ENCODE measurements around the gene PTX3.

PTX3 gene

GRCh38 chr3:157392104-157392503, 44.5 kb upstream of the PTX3 start:
- H3K27me3 ChIP-seq (ENCODE audit: insufficient read depth, low read length): no peaks in the 10 kb centered on the region
- H4K91ac ChIP-seq (ENCODE audit: low read depth, low read length): no peak overlapping the region
- no peaks in the 10 kb centered on the region for H3K4me1 ChIP-seq (ENCODE audit: control insufficient read depth in 1 of 2, insufficient read depth in 2 of 2, low read length in 2 of 2)
- no peak overlapping the region for H3K27ac ChIP-seq (ENCODE audit: low read depth, low read length)
- DNase-seq: no peak
- H2AFZ ChIP-seq (ENCODE audit: insufficient read depth, low read length, poor library complexity): no peak overlapping the region
- H3K79me2 ChIP-seq (ENCODE audit: control insufficient read depth, insufficient read depth, low read length, poor library complexity): no peaks in the 10 kb centered on the region
- H3K14ac ChIP-seq (ENCODE audit: low read length): no peak overlapping the region
- peaks cover 2% of the 10 kb centered on the region for H3K9me3 ChIP-seq (ENCODE audit: insufficient read depth, low read depth, low read length)
- no peak overlapping the region for H2BK12ac ChIP-seq (ENCODE audit: low read length)
- H3K79me1 ChIP-seq (ENCODE audit: low read length): no peaks in the 10 kb centered on the region
- no peak overlapping the region for H3K4me2 ChIP-seq (ENCODE audit: low read length)
- H3K18ac ChIP-seq (ENCODE audit: low read length): no peak overlapping the region
- no peak overlapping the region for H4K8ac ChIP-seq (ENCODE audit: low read depth, low read length)
- H2AK5ac ChIP-seq (ENCODE audit: low read length): no peak overlapping the region
- no peak overlapping the region for H2BK5ac ChIP-seq (ENCODE audit: low read depth, low read length, poor library complexity)
- H3K23ac ChIP-seq (ENCODE audit: low read length): no peak overlapping the region
- H4K12ac ChIP-seq (ENCODE audit: low read depth, low read length): no peak overlapping the region
- H3K9ac ChIP-seq (ENCODE audit: low read length): no peak overlapping the region
- H3K4me3 ChIP-seq (ENCODE audit: low read depth, low read length): no peak overlapping the region
- WGBS (ENCODE audit: extremely low coverage, insufficient coverage, insufficient read length): no CpG with 5 or more reads among the region's 4 CpGs
- no peak overlapping the region for H3K4ac ChIP-seq (ENCODE audit: low read depth, low read length)
- H3K36me3 ChIP-seq (ENCODE audit: control insufficient read depth in 1 of 2, insufficient read depth in 2 of 2, low read length in 2 of 2): no peaks in the 10 kb centered on the region
- no peak overlapping the region for H2BK120ac ChIP-seq (ENCODE audit: insufficient read depth, low read length, poor library complexity)

GRCh38 chr3:157393113-157393512, 43.5 kb upstream of the PTX3 start:
- Histone ChIP-seq H4K8ac (ENCODE audit: low read depth, low read length) (no peak overlapping the region), H3K79me1 (ENCODE audit: low read length) (no peaks in the 10 kb centered on the region), H2BK12ac (ENCODE audit: low read length) (no peak overlapping the region), H3K18ac (ENCODE audit: low read length) (no peak overlapping the region), H3K4me3 (ENCODE audit: low read depth, low read length) (no peak overlapping the region), H3K27ac (ENCODE audit: low read depth, low read length) (no peak overlapping the region), H3K27me3 (ENCODE audit: insufficient read depth, low read length) (no peaks in the 10 kb centered on the region), H3K9ac (ENCODE audit: low read length) (no peak overlapping the region), H3K4ac (ENCODE audit: low read depth, low read length) (no peak overlapping the region), H4K12ac (ENCODE audit: low read depth, low read length) (no peak overlapping the region), H3K23ac (ENCODE audit: low read length) (no peak overlapping the region), H3K4me1 (ENCODE audit: control insufficient read depth in 1 of 2, insufficient read depth in 2 of 2, low read length in 2 of 2) (no peaks in the 10 kb centered on the region), H2AFZ (ENCODE audit: insufficient read depth, low read length, poor library complexity) (no peak overlapping the region), H3K14ac (ENCODE audit: low read length) (no peak overlapping the region), H2BK5ac (ENCODE audit: low read depth, low read length, poor library complexity) (no peak overlapping the region), H2AK5ac (ENCODE audit: low read length) (no peak overlapping the region), H3K4me2 (ENCODE audit: low read length) (no peak overlapping the region), H4K91ac (ENCODE audit: low read depth, low read length) (no peak overlapping the region), H2BK120ac (ENCODE audit: insufficient read depth, low read length, poor library complexity) (no peak overlapping the region), H3K36me3 (ENCODE audit: control insufficient read depth in 1 of 2, insufficient read depth in 2 of 2, low read length in 2 of 2) (no peaks in the 10 kb centered on the region), H3K9me3 (ENCODE audit: insufficient read depth, low read depth, low read length) (peaks cover 2% of the 10 kb centered on the region), H3K79me2 (ENCODE audit: control insufficient read depth, insufficient read depth, low read length, poor library complexity) (no peaks in the 10 kb centered on the region)
- DNase-seq: peak in 1 of 2 donors; percentile 18

GRCh38 chr3:157394411-157394810, 42.2 kb upstream of the PTX3 start:
- Histone ChIP-seq H3K36me3 (ENCODE audit: control insufficient read depth in 1 of 2, insufficient read depth in 2 of 2, low read length in 2 of 2) (no peaks in the 10 kb centered on the region), H3K4ac (ENCODE audit: low read depth, low read length) (no peak overlapping the region), H3K79me1 (ENCODE audit: low read length) (no peaks in the 10 kb centered on the region), H3K79me2 (ENCODE audit: control insufficient read depth, insufficient read depth, low read length, poor library complexity) (no peaks in the 10 kb centered on the region), H2BK5ac (ENCODE audit: low read depth, low read length, poor library complexity) (no peak overlapping the region), H3K9ac (ENCODE audit: low read length) (no peak overlapping the region), H3K23ac (ENCODE audit: low read length) (no peak overlapping the region), H4K91ac (ENCODE audit: low read depth, low read length) (no peak overlapping the region), H2AFZ (ENCODE audit: insufficient read depth, low read length, poor library complexity) (no peak overlapping the region), H2BK12ac (ENCODE audit: low read length) (no peak overlapping the region), H2AK5ac (ENCODE audit: low read length) (no peak overlapping the region), H4K8ac (ENCODE audit: low read depth, low read length) (no peak overlapping the region), H3K4me3 (ENCODE audit: low read depth, low read length) (no peak overlapping the region), H3K14ac (ENCODE audit: low read length) (no peak overlapping the region), H3K18ac (ENCODE audit: low read length) (no peak overlapping the region), H3K4me2 (ENCODE audit: low read length) (no peak overlapping the region), H2BK120ac (ENCODE audit: insufficient read depth, low read length, poor library complexity) (no peak overlapping the region), H4K12ac (ENCODE audit: low read depth, low read length) (no peak overlapping the region), H3K9me3 (ENCODE audit: insufficient read depth, low read depth, low read length) (peaks cover 2% of the 10 kb centered on the region), H3K27ac (ENCODE audit: low read depth, low read length) (no peak overlapping the region), H3K4me1 (ENCODE audit: control insufficient read depth in 1 of 2, insufficient read depth in 2 of 2, low read length in 2 of 2) (no peaks in the 10 kb centered on the region), H3K27me3 (ENCODE audit: insufficient read depth, low read length) (no peaks in the 10 kb centered on the region)
- WGBS (ENCODE audit: extremely low coverage, insufficient coverage, insufficient read length): no CpG with 5 or more reads among the region's 1 CpG
- DNase-seq: no peak

- H3K14ac ChIP-seq (ENCODE audit: low read length): no peak overlapping the region
- H2BK120ac ChIP-seq (ENCODE audit: insufficient read depth, low read length, poor library complexity): no peak overlapping the region
- H4K12ac ChIP-seq (ENCODE audit: low read depth, low read length): no peak overlapping the region
- no peak overlapping the region for H4K91ac ChIP-seq (ENCODE audit: low read depth, low read length)
- no peaks in the 10 kb centered on the region for H3K9me3 ChIP-seq (ENCODE audit: insufficient read depth, low read depth, low read length)
- no peak overlapping the region for H2AK5ac ChIP-seq (ENCODE audit: low read length)
- no peak overlapping the region for H3K23ac ChIP-seq (ENCODE audit: low read length)
- H3K27me3 ChIP-seq (ENCODE audit: insufficient read depth, low read length): no peaks in the 10 kb centered on the region
- H3K79me1 ChIP-seq (ENCODE audit: low read length): no peaks in the 10 kb centered on the region
- no peak overlapping the region for H3K9ac ChIP-seq (ENCODE audit: low read length)
- H3K4ac ChIP-seq (ENCODE audit: low read depth, low read length): no peak overlapping the region
- DNase-seq: no peak
- WGBS (ENCODE audit: extremely low coverage, insufficient coverage, insufficient read length): no CpG with 5 or more reads among the region's 3 CpGs
- H3K18ac ChIP-seq (ENCODE audit: low read length): no peak overlapping the region
- no peak overlapping the region for H2AFZ ChIP-seq (ENCODE audit: insufficient read depth, low read length, poor library complexity)
- no peaks in the 10 kb centered on the region for H3K4me1 ChIP-seq (ENCODE audit: control insufficient read depth in 1 of 2, insufficient read depth in 2 of 2, low read length in 2 of 2)
- H3K27ac ChIP-seq (ENCODE audit: low read depth, low read length): no peak overlapping the region
- H4K8ac ChIP-seq (ENCODE audit: low read depth, low read length): no peak overlapping the region
- H3K79me2 ChIP-seq (ENCODE audit: control insufficient read depth, insufficient read depth, low read length, poor library complexity): no peaks in the 10 kb centered on the region
- no peak overlapping the region for H3K4me3 ChIP-seq (ENCODE audit: low read depth, low read length)
- no peak overlapping the region for H2BK5ac ChIP-seq (ENCODE audit: low read depth, low read length, poor library complexity)
- H3K4me2 ChIP-seq (ENCODE audit: low read length): no peak overlapping the region
- no peaks in the 10 kb centered on the region for H3K36me3 ChIP-seq (ENCODE audit: control insufficient read depth in 1 of 2, insufficient read depth in 2 of 2, low read length in 2 of 2)
- H2BK12ac ChIP-seq (ENCODE audit: low read length): no peak overlapping the region
These were observed 38.1 kb upstream of the PTX3 start for GRCh38 chr3:157398598-157398997.
